GM19099 (cell line): ENCODE data around the gene PXDN.

Experiments used
- POLR2A ChIP-seq: IDR thresholded peaks from 3 replicates; pipeline ENCODE4 v1.6.1; 2011; ENCODE audit warnings: low read depth; ENCODE audit not compliant: insufficient read length; ENCODE audit errors: extremely low read depth

Gene PXDN

GRCh38 chr2:1693723-1694122 is 50.6 kb downstream of the PXDN start:
- TF ChIP-seq POLR2A = no peak

GRCh38 chr2:1692342-1692741 is 52.0 kb downstream of the PXDN start:
- no peak for TF ChIP-seq POLR2A

- no peak for TF ChIP-seq POLR2A
Measured at GRCh38 chr2:1691366-1691765, 52.9 kb downstream of the PXDN start.

GRCh38 chr2:1690056-1690775 is 54.1 kb downstream of the PXDN start:
- TF ChIP-seq POLR2A = no peak

GRCh38 chr2:1688859-1689258 is 55.5 kb downstream of the PXDN start:
- TF ChIP-seq POLR2A = no peak

- no peak for TF ChIP-seq POLR2A
Measured at GRCh38 chr2:1688161-1688560, 56.2 kb downstream of the PXDN start.

GRCh38 chr2:1687254-1687653 is 57.1 kb downstream of the PXDN start:
- no peak for TF ChIP-seq POLR2A

GRCh38 chr2:1686784-1687105 is 57.6 kb downstream of the PXDN start:
- TF ChIP-seq POLR2A = no peak

GRCh38 chr2:1685957-1686783 is 58.1 kb downstream of the PXDN start:
- TF ChIP-seq POLR2A = no peak

- no peak for TF ChIP-seq POLR2A
Measured at GRCh38 chr2:1685078-1685956, 59.0 kb downstream of the PXDN start.

- no peak for TF ChIP-seq POLR2A
Measured at GRCh38 chr2:1683297-1683696, 61.0 kb downstream of the PXDN start.

GRCh38 chr2:1682181-1682440 is 62.2 kb downstream of the PXDN start:
- no peak for TF ChIP-seq POLR2A

- no peak for TF ChIP-seq POLR2A
Measured at GRCh38 chr2:1681323-1682180, 62.8 kb downstream of the PXDN start.

- TF ChIP-seq POLR2A = no peak
Measured at GRCh38 chr2:1681017-1681318, 63.3 kb downstream of the PXDN start.
